ENCODE data around the gene NEMP2. TPM values are rescaled to one million over a fixed set of nuclear protein-coding genes. Genes with fewer than 3 reads are reported as not detected.
A peak's percentile ranks its signal among the peaks of the same experiment; 100 is the strongest.

The NEMP2 gene
- total RNA-seq, 2 donors from 2014 or later: 12.7 to 15.1 TPM

- Mint-ChIP-seq H3K4me3 (no peak overlapping the region), H3K27me3 (no peaks in the 10 kb centered on the region), H3K4me1 (peaks cover 7% of the 10 kb centered on the region), H3K36me3 (ENCODE audit: low read depth) (no peaks in the 10 kb centered on the region), H3K27ac (peak overlapping the region; percentile 27)
- ATAC-seq (no peak), DNase-seq (no peak)
- H3K9me3 ChIP-seq (ENCODE audit: control insufficient read depth, low read length, poor library complexity, severe bottlenecking): no peaks in the 10 kb centered on the region
These were observed 37.2 kb upstream of the NEMP2 start for GRCh38 chr2:190571686-190572085.

- no peak overlapping the region for H3K27ac Mint-ChIP-seq
- H3K9me3 ChIP-seq (ENCODE audit: control insufficient read depth, low read length, poor library complexity, severe bottlenecking): no peaks in the 10 kb centered on the region
- H3K36me3 Mint-ChIP-seq (ENCODE audit: low read depth): no peaks in the 10 kb centered on the region
- peaks cover 4% of the 10 kb centered on the region for H3K4me1 Mint-ChIP-seq
- no peaks in the 10 kb centered on the region for H3K27me3 Mint-ChIP-seq
- H3K4me3 Mint-ChIP-seq: no peak overlapping the region
- DNase-seq (no peak), ATAC-seq (no peak)
These were observed 36.3 kb upstream of the NEMP2 start for GRCh38 chr2:190570871-190571270.

- Mint-ChIP-seq H3K27ac (no peak overlapping the region), H3K4me3 (no peak overlapping the region), H3K4me1 (no peaks in the 10 kb centered on the region), H3K27me3 (no peaks in the 10 kb centered on the region), H3K36me3 (ENCODE audit: low read depth) (no peaks in the 10 kb centered on the region)
- no peaks in the 10 kb centered on the region for H3K9me3 ChIP-seq (ENCODE audit: control insufficient read depth, low read length, poor library complexity, severe bottlenecking)
- DNase-seq (no peak), ATAC-seq (no peak)
These were observed 35.7 kb upstream of the NEMP2 start for GRCh38 chr2:190569994-190570755.

- no peak for ATAC-seq
- no peak for DNase-seq
- no peaks in the 10 kb centered on the region for H3K9me3 ChIP-seq (ENCODE audit: control insufficient read depth, low read length, poor library complexity, severe bottlenecking)
- Mint-ChIP-seq H3K4me1 (no peaks in the 10 kb centered on the region), H3K27me3 (no peaks in the 10 kb centered on the region), H3K27ac (no peak overlapping the region), H3K36me3 (ENCODE audit: low read depth) (no peaks in the 10 kb centered on the region), H3K4me3 (no peak overlapping the region)
These were observed 30.3 kb upstream of the NEMP2 start for GRCh38 chr2:190564838-190565237.

- Mint-ChIP-seq H3K4me3 (no peak overlapping the region), H3K4me1 (no peaks in the 10 kb centered on the region), H3K27me3 (no peaks in the 10 kb centered on the region), H3K36me3 (ENCODE audit: low read depth) (no peaks in the 10 kb centered on the region), H3K27ac (no peak overlapping the region)
- ATAC-seq (no peak), DNase-seq (no peak)
- no peaks in the 10 kb centered on the region for H3K9me3 ChIP-seq (ENCODE audit: control insufficient read depth, low read length, poor library complexity, severe bottlenecking)
These were observed 29.1 kb upstream of the NEMP2 start for GRCh38 chr2:190563646-190564045.

- Mint-ChIP-seq H3K4me3 (no peak overlapping the region), H3K36me3 (ENCODE audit: low read depth) (no peaks in the 10 kb centered on the region), H3K27ac (no peak overlapping the region), H3K4me1 (no peaks in the 10 kb centered on the region), H3K27me3 (no peaks in the 10 kb centered on the region)
- ATAC-seq (no peak), DNase-seq (no peak)
- no peaks in the 10 kb centered on the region for H3K9me3 ChIP-seq (ENCODE audit: control insufficient read depth, low read length, poor library complexity, severe bottlenecking)
These were observed 28.6 kb upstream of the NEMP2 start for GRCh38 chr2:190563109-190563508.

- H3K4me1 Mint-ChIP-seq: no peaks in the 10 kb centered on the region
- no peak overlapping the region for H3K4me3 Mint-ChIP-seq
- ATAC-seq: no peak
- no peaks in the 10 kb centered on the region for H3K27me3 Mint-ChIP-seq
- H3K27ac Mint-ChIP-seq: no peak overlapping the region
- no peak for DNase-seq
- no peaks in the 10 kb centered on the region for H3K36me3 Mint-ChIP-seq (ENCODE audit: low read depth)
- no peaks in the 10 kb centered on the region for H3K9me3 ChIP-seq (ENCODE audit: control insufficient read depth, low read length, poor library complexity, severe bottlenecking)
These were observed 27.6 kb upstream of the NEMP2 start for GRCh38 chr2:190562121-190562520.

- no peak for DNase-seq
- H3K27ac Mint-ChIP-seq: no peak overlapping the region
- no peaks in the 10 kb centered on the region for H3K9me3 ChIP-seq (ENCODE audit: control insufficient read depth, low read length, poor library complexity, severe bottlenecking)
- no peaks in the 10 kb centered on the region for H3K36me3 Mint-ChIP-seq (ENCODE audit: low read depth)
- no peak for ATAC-seq
- no peak overlapping the region for H3K4me3 Mint-ChIP-seq
- no peaks in the 10 kb centered on the region for H3K27me3 Mint-ChIP-seq
- H3K4me1 Mint-ChIP-seq: no peaks in the 10 kb centered on the region
These were observed 26.6 kb upstream of the NEMP2 start for GRCh38 chr2:190561094-190561493.

- H3K27me3 Mint-ChIP-seq: no peaks in the 10 kb centered on the region
- peaks cover 7% of the 10 kb centered on the region for H3K4me1 Mint-ChIP-seq
- no peaks in the 10 kb centered on the region for H3K9me3 ChIP-seq (ENCODE audit: control insufficient read depth, low read length, poor library complexity, severe bottlenecking)
- peaks cover 2% of the 10 kb centered on the region for H3K36me3 Mint-ChIP-seq (ENCODE audit: low read depth)
- DNase-seq (no peak), ATAC-seq (no peak)
- no peak overlapping the region for H3K4me3 Mint-ChIP-seq
- H3K27ac Mint-ChIP-seq: no peak overlapping the region
These were observed 20.0 kb upstream of the NEMP2 start for GRCh38 chr2:190554357-190555006.

GRCh38 chr2:190553254-190553653 lies 18.7 kb upstream of the NEMP2 start:
- Mint-ChIP-seq H3K4me3 (no peak overlapping the region), H3K4me1 (peaks cover 7% of the 10 kb centered on the region), H3K36me3 (ENCODE audit: low read depth) (peaks cover 2% of the 10 kb centered on the region), H3K27ac (no peak overlapping the region), H3K27me3 (no peaks in the 10 kb centered on the region)
- no peaks in the 10 kb centered on the region for H3K9me3 ChIP-seq (ENCODE audit: control insufficient read depth, low read length, poor library complexity, severe bottlenecking)
- DNase-seq: no peak
- no peak for ATAC-seq

- peak overlapping the region; percentile 8 for H3K27ac Mint-ChIP-seq
- peaks cover 2% of the 10 kb centered on the region for H3K36me3 Mint-ChIP-seq (ENCODE audit: low read depth)
- ATAC-seq (peak; percentile 57), DNase-seq (no peak)
- H3K4me3 Mint-ChIP-seq: no peak overlapping the region
- no peaks in the 10 kb centered on the region for H3K9me3 ChIP-seq (ENCODE audit: control insufficient read depth, low read length, poor library complexity, severe bottlenecking)
- H3K27me3 Mint-ChIP-seq: no peaks in the 10 kb centered on the region
- H3K4me1 Mint-ChIP-seq: peaks cover 7% of the 10 kb centered on the region
These were observed 17.4 kb upstream of the NEMP2 start for GRCh38 chr2:190551928-190552327.

- H3K9me3 ChIP-seq (ENCODE audit: control insufficient read depth, low read length, poor library complexity, severe bottlenecking): no peaks in the 10 kb centered on the region
- H3K36me3 Mint-ChIP-seq (ENCODE audit: low read depth): no peaks in the 10 kb centered on the region
- no peaks in the 10 kb centered on the region for H3K27me3 Mint-ChIP-seq
- peaks cover 7% of the 10 kb centered on the region for H3K4me1 Mint-ChIP-seq
- no peak overlapping the region for H3K4me3 Mint-ChIP-seq
- no peak overlapping the region for H3K27ac Mint-ChIP-seq
- ATAC-seq: no peak
- DNase-seq: no peak
These were observed 15.6 kb upstream of the NEMP2 start for GRCh38 chr2:190550137-190550536.

GRCh38 chr2:190547886-190548285 lies 13.4 kb upstream of the NEMP2 start:
- ATAC-seq (no peak), DNase-seq (no peak)
- Mint-ChIP-seq H3K27ac (no peak overlapping the region), H3K4me1 (peaks cover 7% of the 10 kb centered on the region), H3K27me3 (no peaks in the 10 kb centered on the region), H3K4me3 (no peak overlapping the region), H3K36me3 (ENCODE audit: low read depth) (no peaks in the 10 kb centered on the region)
- no peaks in the 10 kb centered on the region for H3K9me3 ChIP-seq (ENCODE audit: control insufficient read depth, low read length, poor library complexity, severe bottlenecking)

- Mint-ChIP-seq H3K4me3 (no peak overlapping the region), H3K27me3 (no peaks in the 10 kb centered on the region), H3K4me1 (peaks cover 3% of the 10 kb centered on the region)
These were observed 12.2 kb upstream of the NEMP2 start for GRCh38 chr2:190546734-190547133.

More at GRCh38 chr2:190546734-190547133, 12.2 kb upstream of the NEMP2 start:
- DNase-seq (no peak), ATAC-seq (no peak)
- no peaks in the 10 kb centered on the region for H3K9me3 ChIP-seq (ENCODE audit: control insufficient read depth, low read length, poor library complexity, severe bottlenecking)
- H3K27ac Mint-ChIP-seq: no peak overlapping the region
- no peaks in the 10 kb centered on the region for H3K36me3 Mint-ChIP-seq (ENCODE audit: low read depth)

Data from T-helper 17 cell (primary cell).